Measurements from ENCODE around the gene CYGB.

DNA sequence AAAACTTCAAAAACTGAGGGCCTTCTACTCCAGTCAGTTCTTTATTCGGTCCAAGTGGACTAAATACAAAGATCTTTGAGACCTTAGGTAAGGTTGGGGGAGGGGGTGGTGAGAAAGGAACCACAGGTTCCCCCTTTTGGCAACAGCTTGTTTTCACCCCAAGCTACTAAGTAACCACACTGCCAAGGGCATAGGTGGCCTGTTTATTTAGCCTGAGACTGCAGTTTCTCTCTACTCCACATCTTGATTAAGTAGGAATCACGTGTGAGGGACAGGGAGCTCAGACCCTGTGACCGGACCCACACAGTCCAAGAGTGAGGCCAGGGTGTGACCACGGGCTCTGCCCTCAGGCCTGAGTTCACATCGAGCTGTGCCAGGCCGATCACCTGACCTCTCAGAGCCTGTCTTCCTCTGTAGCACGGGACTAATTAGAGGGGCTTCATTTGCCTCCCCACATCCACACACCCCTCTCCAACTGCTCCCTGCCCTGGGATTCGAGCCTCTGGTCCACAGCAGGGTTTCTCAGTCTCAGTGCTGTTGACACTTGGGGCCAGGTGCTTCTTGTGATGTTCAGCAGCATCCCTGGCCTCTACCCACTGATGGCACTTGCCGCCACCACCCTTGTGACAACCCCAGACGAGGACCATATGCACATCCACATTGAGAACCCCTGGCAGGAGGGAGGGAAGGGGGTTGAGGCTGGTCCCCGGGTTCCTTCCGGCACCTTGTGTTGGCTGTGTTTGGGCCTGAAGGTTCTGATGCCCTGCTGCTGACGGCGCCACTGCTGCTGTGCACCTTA lies 30.3 kb upstream of the CYGB start:
- TF ChIP-seq TAF1 (IDR thresholded peaks at IDR 0.05; ENCODE audit: borderline replicate concordance, insufficient read depth, low read length) (no peak), POLR2AphosphoS5 (IDR thresholded peaks at IDR 0.05; ENCODE audit: low read depth, low read length) (peak; percentile 40; the same call in 1 of the 2 replicates), SIN3A (IDR thresholded peaks at IDR 0.05; ENCODE audit: borderline replicate concordance, insufficient read depth, low read length) (no peak)
- TF ChIP-seq, protein P1, sequence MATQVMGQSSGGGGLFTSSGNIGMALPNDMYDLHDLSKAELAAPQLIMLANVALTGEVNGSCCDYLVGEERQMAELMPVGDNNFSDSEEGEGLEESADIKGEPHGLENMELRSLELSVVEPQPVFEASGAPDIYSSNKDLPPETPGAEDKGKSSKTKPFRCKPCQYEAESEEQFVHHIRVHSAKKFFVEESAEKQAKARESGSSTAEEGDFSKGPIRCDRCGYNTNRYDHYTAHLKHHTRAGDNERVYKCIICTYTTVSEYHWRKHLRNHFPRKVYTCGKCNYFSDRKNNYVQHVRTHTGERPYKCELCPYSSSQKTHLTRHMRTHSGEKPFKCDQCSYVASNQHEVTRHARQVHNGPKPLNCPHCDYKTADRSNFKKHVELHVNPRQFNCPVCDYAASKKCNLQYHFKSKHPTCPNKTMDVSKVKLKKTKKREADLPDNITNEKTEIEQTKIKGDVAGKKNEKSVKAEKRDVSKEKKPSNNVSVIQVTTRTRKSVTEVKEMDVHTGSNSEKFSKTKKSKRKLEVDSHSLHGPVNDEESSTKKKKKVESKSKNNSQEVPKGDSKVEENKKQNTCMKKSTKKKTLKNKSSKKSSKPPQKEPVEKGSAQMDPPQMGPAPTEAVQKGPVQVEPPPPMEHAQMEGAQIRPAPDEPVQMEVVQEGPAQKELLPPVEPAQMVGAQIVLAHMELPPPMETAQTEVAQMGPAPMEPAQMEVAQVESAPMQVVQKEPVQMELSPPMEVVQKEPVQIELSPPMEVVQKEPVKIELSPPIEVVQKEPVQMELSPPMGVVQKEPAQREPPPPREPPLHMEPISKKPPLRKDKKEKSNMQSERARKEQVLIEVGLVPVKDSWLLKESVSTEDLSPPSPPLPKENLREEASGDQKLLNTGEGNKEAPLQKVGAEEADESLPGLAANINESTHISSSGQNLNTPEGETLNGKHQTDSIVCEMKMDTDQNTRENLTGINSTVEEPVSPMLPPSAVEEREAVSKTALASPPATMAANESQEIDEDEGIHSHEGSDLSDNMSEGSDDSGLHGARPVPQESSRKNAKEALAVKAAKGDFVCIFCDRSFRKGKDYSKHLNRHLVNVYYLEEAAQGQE (IDR thresholded peaks at IDR 0.05; ENCODE audit: insufficient read depth in 1 of 2, low read depth in 2 of 2, low read length in 2 of 2): no peak
